Esophagus (tissue), 2 donors: ENCODE data around the gene ATP4A. TPM values are rescaled to one million over a fixed set of nuclear protein-coding genes. Genes with fewer than 3 reads are reported as not detected.
"Not testable (repeated sequence)": the region's sequence is repeated elsewhere in the genome, so short reads cannot be mapped to it uniquely, and the experiment has no call there.

Source experiments
- H3K27ac ChIP-seq, 2 donors: one replicate each; pipeline ENCODE4 v1.5.1; 2013; ENCODE audit warnings: low read depth in 2 of 2, mild to moderate bottlenecking in 2 of 2, inconsistent platforms in 1 of 2, low read length in 1 of 2, moderate library complexity in 1 of 2
- H3K27me3 ChIP-seq, 2 donors: one replicate each; pipeline ENCODE4 v1.6.1; 2013; ENCODE audit warnings: low read length in 2 of 2, control low read depth in 1 of 2, mild to moderate bottlenecking in 1 of 2; ENCODE audit not compliant: insufficient read depth in 2 of 2, control insufficient read depth in 1 of 2
- H3K36me3 ChIP-seq, 2 donors: one replicate each; pipeline ENCODE4 v1.6.1; 2013; ENCODE audit warnings: low read length in 1 of 2; ENCODE audit not compliant: control insufficient read depth in 2 of 2, insufficient read depth in 2 of 2
- H3K4me1 ChIP-seq, 2 donors: one replicate each; pipeline ENCODE4 v1.6.1; 2013; ENCODE audit warnings: low read length in 1 of 2; ENCODE audit not compliant: control insufficient read depth in 2 of 2, insufficient read depth in 2 of 2
- H3K4me3 ChIP-seq, 2 donors: one replicate each; pipeline ENCODE4 v1.5.1; 2013; ENCODE audit warnings: low read length in 2 of 2, mild to moderate bottlenecking in 2 of 2, low read depth in 1 of 2, moderate library complexity in 1 of 2
- H3K9me3 ChIP-seq, 2 donors: one replicate each; pipeline ENCODE4 v1.6.1; 2013; ENCODE audit warnings: mild to moderate bottlenecking in 2 of 2, low read depth in 1 of 2, low read length in 1 of 2, moderate library complexity in 1 of 2; ENCODE audit not compliant: control insufficient read depth in 2 of 2, insufficient read depth in 1 of 2
- WGBS, 2 donors: extraction: QIAGEN DNeasy Blood & Tissue Kit; methylation state at CpG; one replicate each; pipeline ENCODE4 v1.1.7; 2013; 5-methylcytosine and 5-hydroxymethylcytosine counted together
- polyA plus RNA-seq, 2 donors: library from polyadenylated mRNA; stranded (reverse); fragments of 200-250 nt; gene quantifications; one replicate each; pipeline ENCODE4 v1.2.3, GENCODE V29; 2013
- donor health status: healthy with polysubstance abuse.
- donor health status: Bipolar disorder and iron deficiency.

Gene ATP4A
- polyA plus RNA-seq, 2 donors = 0.02 to 0.12 TPM

GRCh38 chr19:35596366-35596999 is 33.0 kb upstream of the ATP4A start:
- 61 to 69% methylated on average over 4 of the region's 4 CpGs for WGBS, 2 donors
- Histone ChIP-seq H3K4me3 (no peak overlapping the region), H3K9me3 (no peaks in the 10 kb centered on the region), H3K27me3 (no peaks in the 10 kb centered on the region), H3K27ac (no peak overlapping the region), H3K36me3 (no peaks in the 10 kb centered on the region), H3K4me1 (no peaks in the 10 kb centered on the region)

- WGBS, 2 donors = 96 to 100% methylated on average over 1 of the region's 1 CpG
Measured at GRCh38 chr19:35595928-35596327, 32.5 kb upstream of the ATP4A start.

GRCh38 chr19:35595026-35595425 is 31.6 kb upstream of the ATP4A start:
- H3K9me3 ChIP-seq, H3K4me1 ChIP-seq, H3K27me3 ChIP-seq, H3K36me3 ChIP-seq, H3K4me3 ChIP-seq, H3K27ac ChIP-seq: not testable (repeated sequence)
- 65 to 79% methylated on average over 3 of the region's 3 CpGs for WGBS, 2 donors

More at GRCh38 chr19:35595928-35596327, 32.5 kb upstream of the ATP4A start:
- Histone ChIP-seq H3K27ac (no peak overlapping the region), H3K4me3 (no peak overlapping the region), H3K27me3 (no peaks in the 10 kb centered on the region), H3K4me1 (no peaks in the 10 kb centered on the region), H3K9me3 (no peaks in the 10 kb centered on the region), H3K36me3 (no peaks in the 10 kb centered on the region)

- Histone ChIP-seq H3K4me3 (no peak overlapping the region), H3K27ac (no peak overlapping the region), H3K9me3 (no peaks in the 10 kb centered on the region), H3K36me3 (no peaks in the 10 kb centered on the region), H3K4me1 (no peaks in the 10 kb centered on the region), H3K27me3 (no peaks in the 10 kb centered on the region)
- 20 to 28% methylated on average over 8 of the region's 8 CpGs for WGBS, 2 donors
Measured at GRCh38 chr19:35592226-35592625, 28.8 kb upstream of the ATP4A start.

GRCh38 chr19:35590875-35591274 is 27.4 kb upstream of the ATP4A start:
- 78 to 79% methylated on average over 3 of the region's 3 CpGs for WGBS, 2 donors
- Histone ChIP-seq H3K4me1 (no peaks in the 10 kb centered on the region), H3K27me3 (no peaks in the 10 kb centered on the region), H3K27ac (no peak overlapping the region), H3K9me3 (no peaks in the 10 kb centered on the region), H3K4me3 (no peak overlapping the region), H3K36me3 (no peaks in the 10 kb centered on the region)

GRCh38 chr19:35587321-35587720 is 23.9 kb upstream of the ATP4A start:
- H3K36me3 ChIP-seq = no peaks in the 10 kb centered on the region
- WGBS, 2 donors = 31 to 37% methylated on average over 1 of the region's 1 CpG
- no peaks in the 10 kb centered on the region for H3K9me3 ChIP-seq
- H3K4me3 ChIP-seq = no peak overlapping the region
- no peak overlapping the region for H3K27ac ChIP-seq
- H3K4me1 ChIP-seq = no peaks in the 10 kb centered on the region
- H3K27me3 ChIP-seq = no peaks in the 10 kb centered on the region

GRCh38 chr19:35585848-35586247 is 22.4 kb upstream of the ATP4A start, which contains the start of gene PMIS2:
TSS of gene PMIS2 (plus strand) at chr19:35586173. CDS start at chr19:35586260, 87 bp downstream.
- 45 to 55% methylated on average over 16 of the region's 16 CpGs for WGBS, 2 donors

GRCh38 chr19:35582760-35583159 is 19.3 kb upstream of the ATP4A start:
- WGBS, 2 donors = 71 to 93% methylated on average over 1 of the region's 1 CpG
- H3K27me3 ChIP-seq = no peaks in the 10 kb centered on the region
- H3K27ac ChIP-seq = no peak overlapping the region
- no peak overlapping the region for H3K4me3 ChIP-seq
- no peaks in the 10 kb centered on the region for H3K36me3 ChIP-seq
- no peaks in the 10 kb centered on the region for H3K4me1 ChIP-seq
- no peaks in the 10 kb centered on the region for H3K9me3 ChIP-seq

More at GRCh38 chr19:35585848-35586247, 22.4 kb upstream of the ATP4A start, which contains the start of gene PMIS2:
- H3K36me3 ChIP-seq = no peaks in the 10 kb centered on the region
- no peak within 1 kb of the TSS for H3K27ac ChIP-seq
- H3K4me3 ChIP-seq = no peak within 1 kb of the TSS
- no peaks in the 10 kb centered on the region for H3K4me1 ChIP-seq
- no peaks in the 10 kb centered on the region for H3K27me3 ChIP-seq
- no peaks in the 10 kb centered on the region for H3K9me3 ChIP-seq

- Histone ChIP-seq H3K27me3 (no peaks in the 10 kb centered on the region), H3K4me1 (no peaks in the 10 kb centered on the region), H3K4me3 (no peak overlapping the region), H3K27ac (no peak overlapping the region), H3K9me3 (peaks cover 0 to 14% of the 10 kb centered on the region in 2 donors), H3K36me3 (no peaks in the 10 kb centered on the region)
- 60 to 74% methylated on average over 7 of the region's 7 CpGs for WGBS, 2 donors
Measured at GRCh38 chr19:35578707-35579106, 15.2 kb upstream of the ATP4A start.

GRCh38 chr19:35577918-35578317 is 14.5 kb upstream of the ATP4A start:
- no peaks in the 10 kb centered on the region for H3K27me3 ChIP-seq
- no peaks in the 10 kb centered on the region for H3K4me1 ChIP-seq
- peaks cover 0 to 14% of the 10 kb centered on the region in 2 donors for H3K9me3 ChIP-seq
- H3K4me3 ChIP-seq = no peak overlapping the region
- no peak overlapping the region for H3K27ac ChIP-seq
- no peaks in the 10 kb centered on the region for H3K36me3 ChIP-seq
- WGBS, 2 donors = 84 to 88% methylated on average over 1 of the region's 1 CpG
